Measurements from ENCODE around the gene EXO1.
"Not testable (repeated sequence)": the region's sequence is repeated elsewhere in the genome, so short reads cannot be mapped to it uniquely, and the experiment has no call there.

The EXO1 gene

GRCh38 chr1:241836941-241837340 is 11.1 kb upstream of the EXO1 start:
- no peak for DNase-seq (ENCODE audit: low read depth in 2 of 2)

GRCh38 chr1:241837416-241837815 is 10.6 kb upstream of the EXO1 start:
- no peak for DNase-seq (ENCODE audit: low read depth in 2 of 2)

- no peak for DNase-seq (ENCODE audit: low read depth in 2 of 2)
These were observed 10.1 kb upstream of the EXO1 start for GRCh38 chr1:241837901-241838300.

- no peak for DNase-seq (ENCODE audit: low read depth in 2 of 2)
These were observed 9.1 kb upstream of the EXO1 start for GRCh38 chr1:241838897-241839296.

GRCh38 chr1:241839369-241839979 is 8.5 kb upstream of the EXO1 start:
- no peak for DNase-seq (ENCODE audit: low read depth in 2 of 2)

GRCh38 chr1:241840164-241840563 is 7.8 kb upstream of the EXO1 start:
- no peak for DNase-seq (ENCODE audit: low read depth in 2 of 2)

- no peak for DNase-seq (ENCODE audit: low read depth in 2 of 2)
These were observed 6.3 kb upstream of the EXO1 start for GRCh38 chr1:241841691-241842090.

- no peak for DNase-seq (ENCODE audit: low read depth in 2 of 2)
These were observed 5.4 kb upstream of the EXO1 start for GRCh38 chr1:241842565-241842964.

GRCh38 chr1:241844593-241844992 is 3.4 kb upstream of the EXO1 start:
- DNase-seq (ENCODE audit: low read depth in 2 of 2), result no peak

GRCh38 chr1:241846375-241846774 is 1.6 kb upstream of the EXO1 start:
- DNase-seq (ENCODE audit: low read depth in 2 of 2), result no peak

GRCh38 chr1:241846862-241847539 is 1.0 kb upstream of the EXO1 start:
- no peak for DNase-seq (ENCODE audit: low read depth in 2 of 2)

- no peak for DNase-seq (ENCODE audit: low read depth in 2 of 2)
These were observed 536 bp upstream of the EXO1 start for GRCh38 chr1:241847540-241847795.

- DNase-seq (ENCODE audit: low read depth in 2 of 2), result no peak
These were observed 811 bp downstream of the EXO1 start for GRCh38 chr1:241848686-241849344.

GRCh38 chr1:241849345-241849695 is 1.3 kb downstream of the EXO1 start:
- no peak for DNase-seq (ENCODE audit: low read depth in 2 of 2)

GRCh38 chr1:241855545-241856140 is 7.6 kb downstream of the EXO1 start:
- not testable (repeated sequence) for DNase-seq (ENCODE audit: low read depth in 2 of 2)

GRCh38 chr1:241857131-241857530 is 9.1 kb downstream of the EXO1 start:
- DNase-seq (ENCODE audit: low read depth in 2 of 2), result no peak

GRCh38 chr1:241860922-241861321 is 12.9 kb downstream of the EXO1 start:
- no peak for DNase-seq (ENCODE audit: low read depth in 2 of 2)

- DNase-seq (ENCODE audit: low read depth in 2 of 2), result no peak
These were observed 21.0 kb downstream of the EXO1 start for GRCh38 chr1:241869022-241869421.

- DNase-seq (ENCODE audit: low read depth in 2 of 2), result no peak
These were observed 22.3 kb downstream of the EXO1 start for GRCh38 chr1:241870336-241870735.

- DNase-seq (ENCODE audit: low read depth in 2 of 2), result no peak
These were observed 22.9 kb downstream of the EXO1 start for GRCh38 chr1:241870746-241871430.

GRCh38 chr1:241881440-241881839 is 33.4 kb downstream of the EXO1 start:
- DNase-seq (ENCODE audit: low read depth in 2 of 2), result no peak

GRCh38 chr1:241883159-241883558 is 35.2 kb downstream of the EXO1 start:
- DNase-seq (ENCODE audit: low read depth in 2 of 2), result no peak

- no peak for DNase-seq (ENCODE audit: low read depth in 2 of 2)
These were observed 40.2 kb downstream of the EXO1 start for GRCh38 chr1:241888232-241888631.
